GM21447 (cell line): ENCODE data around the gene NCKAP5.

Source experiments
- ATAC-seq: cut with Tn5 transposase; IDR thresholded peaks from one replicate; pipeline ENCODE4 v1.9.1; 2021; ENCODE audit not compliant: unreplicated experiment

NCKAP5 gene

GRCh38 chr2:132788310-132788838 is 779.9 kb downstream of the NCKAP5 start:
- no peak for ATAC-seq

- ATAC-seq = no peak
Observed at GRCh38 chr2:132783883-132784282, 784.4 kb downstream of the NCKAP5 start.

- no peak for ATAC-seq
Observed at GRCh38 chr2:132782176-132782783, 786.0 kb downstream of the NCKAP5 start.

GRCh38 chr2:132780651-132781050 is 787.6 kb downstream of the NCKAP5 start:
- no peak for ATAC-seq

GRCh38 chr2:132779206-132779721 is 789.0 kb downstream of the NCKAP5 start:
- no peak for ATAC-seq

GRCh38 chr2:132776287-132776686 is 792.0 kb downstream of the NCKAP5 start:
- ATAC-seq = no peak

GRCh38 chr2:132774189-132774588 is 794.1 kb downstream of the NCKAP5 start:
- no peak for ATAC-seq

- no peak for ATAC-seq
Observed at GRCh38 chr2:132773331-132773730, 794.9 kb downstream of the NCKAP5 start.

GRCh38 chr2:132772340-132772739 is 795.9 kb downstream of the NCKAP5 start:
- ATAC-seq = no peak

- ATAC-seq = no peak
Observed at GRCh38 chr2:132766573-132766972, 801.7 kb downstream of the NCKAP5 start.

GRCh38 chr2:132761437-132761836 is 806.8 kb downstream of the NCKAP5 start:
- ATAC-seq = no peak

GRCh38 chr2:132760971-132761370 is 807.3 kb downstream of the NCKAP5 start:
- no peak for ATAC-seq

- no peak for ATAC-seq
Observed at GRCh38 chr2:132760405-132760804, 807.9 kb downstream of the NCKAP5 start.

- ATAC-seq = no peak
Observed at GRCh38 chr2:132758995-132759394, 809.3 kb downstream of the NCKAP5 start.

GRCh38 chr2:132757676-132758075 is 810.6 kb downstream of the NCKAP5 start:
- no peak for ATAC-seq

GRCh38 chr2:132757002-132757589 is 811.2 kb downstream of the NCKAP5 start:
- no peak for ATAC-seq

- no peak for ATAC-seq
Observed at GRCh38 chr2:132754867-132755472, 813.3 kb downstream of the NCKAP5 start.

- ATAC-seq = no peak
Observed at GRCh38 chr2:132754392-132754791, 813.9 kb downstream of the NCKAP5 start.

- no peak for ATAC-seq
Observed at GRCh38 chr2:132752421-132753206, 815.6 kb downstream of the NCKAP5 start.

- ATAC-seq = no peak
Observed at GRCh38 chr2:132751836-132752235, 816.4 kb downstream of the NCKAP5 start.

- ATAC-seq = no peak
Observed at GRCh38 chr2:132750606-132751005, 817.7 kb downstream of the NCKAP5 start.
